HCT116 (cell line): Measurements from ENCODE around the gene EFHD1. TPM values are rescaled to one million over a fixed set of nuclear protein-coding genes. Genes with fewer than 3 reads are reported as not detected.

Source experiments
- ATAC-seq: fragments of 200-7000 bp; cut with Tn5 transposase; 2 replicates; pipeline ENCODE4 v1.9.1; 2020; ENCODE audit warnings: mild to moderate bottlenecking, moderate library complexity
- BruUV-seq: library from RNA; stranded (reverse); fragments of 400-500 nt; replicated peaks from 2 replicates; lab custom pipeline; 2021; lab: Mats Ljungman, UMichigan
- CTCF ChIA-PET: fragments of 300-600 bp; sonication (Branson Sonifier 250); formaldehyde crosslinking; loops from one replicate; lab custom pipeline; 2021; ENCODE audit warnings: antibody characterized with exemption; lab: Charles Lee
- POLR2A ChIA-PET: fragments of 300-600, 350-600 bp; sonication (Branson Sonifier 250); formaldehyde crosslinking; loops from one replicate; lab custom pipeline; 2021; ENCODE audit warnings: antibody characterized with exemption; lab: Charles Lee
- RAD21 ChIA-PET, 2 experiments: fragments of 300-600 bp; sonication (Branson Sonifier 250); formaldehyde crosslinking; loops; one replicate each; lab custom pipeline; 2023; ENCODE audit warnings: low total read pairs in 2 of 2; ENCODE audit not compliant: uncharacterized antibody in 2 of 2, unreplicated experiment in 2 of 2, low non-redundant PET in 1 of 2; lab: Charles Lee
- DNase-seq: peaks from one replicate; pipeline ENCODE4 v3.0.0-alpha.2; 2010; ENCODE audit warnings: low read depth, low spot score
- H2AFZ ChIP-seq: fragments of 200-600 bp; shearing (Covaris generic), sonication (generic); 2 replicates; pipeline ENCODE4 v1.6.1; 2017; ENCODE audit warnings: low read depth, mixed run types, mixed read lengths, antibody characterized with exemption, low read length; ENCODE audit not compliant: poor library complexity, severe bottlenecking
- H3K27ac ChIP-seq: 2 replicates; pipeline ENCODE4 v1.5.1; 2012; ENCODE audit warnings: low read depth, low read length
- H3K27me3 ChIP-seq: fragments of 200-600 bp; sonication (generic); 2 replicates; pipeline ENCODE4 v1.6.1; 2016; ENCODE audit warnings: mixed run types, low read length, mixed read lengths; ENCODE audit not compliant: insufficient read depth
- H3K36me3 ChIP-seq, 2 experiments: fragments of 200-500 bp in 1 of 2; fragments of 200-600 bp in 1 of 2; sonication (Bioruptor generic) in 1 of 2; sonication (generic) in 1 of 2; 2 replicates each; pipeline versions ENCODE4 v1.5.1 to v1.6.1; 2014 to 2016; ENCODE audit warnings: low read length in 2 of 2, inconsistent platforms in 1 of 2, mixed read lengths in 1 of 2, mixed run types in 1 of 2; ENCODE audit not compliant: insufficient read depth in 2 of 2, control insufficient read depth in 1 of 2
- H3K4me1 ChIP-seq, 2 experiments: fragments of 200-600 bp in 1 of 2; sonication (generic) in 1 of 2; 2 replicates each; pipeline versions ENCODE4 v1.5.1 to v1.6.1; 2012 to 2017; ENCODE audit warnings: low read length in 2 of 2, inconsistent platforms in 1 of 2, mild to moderate bottlenecking in 1 of 2, mixed read lengths in 1 of 2, mixed run types in 1 of 2, moderate library complexity in 1 of 2; ENCODE audit not compliant: insufficient read depth in 2 of 2, control insufficient read depth in 1 of 2
- H3K4me2 ChIP-seq: fragments of 200-600 bp; sonication (generic); 2 replicates; pipeline ENCODE4 v1.6.1; 2017; ENCODE audit warnings: mixed run types, low read length, mixed read lengths
- H3K4me3 ChIP-seq, 2 experiments: fragments of 200-600 bp in 1 of 2; sonication (generic) in 1 of 2; replicated peaks in 1 of 2; 2 replicates each; pipeline ENCODE4 v1.5.1; 2011 to 2016; ENCODE audit warnings: low read length in 2 of 2, control low read depth in 1 of 2, low read depth in 1 of 2, mild to moderate bottlenecking in 1 of 2, mixed read lengths in 1 of 2, mixed run types in 1 of 2
- H3K79me2 ChIP-seq: fragments of 200-600 bp; sonication (generic); 2 replicates; pipeline ENCODE4 v1.6.1; 2017; ENCODE audit warnings: mild to moderate bottlenecking, mixed run types, low read length, moderate library complexity, mixed read lengths; ENCODE audit not compliant: insufficient read depth
- H3K9ac ChIP-seq: fragments of 200-600 bp; sonication (generic); 2 replicates; pipeline ENCODE4 v1.6.1; 2016; ENCODE audit warnings: low read length, mixed read lengths
- H3K9me2 ChIP-seq: fragments of 200-600 bp; sonication (generic), shearing (Covaris generic); 2 replicates; pipeline ENCODE4 v1.6.1; 2017; ENCODE audit warnings: mixed run types, mild to moderate bottlenecking, moderate library complexity; ENCODE audit not compliant: insufficient read depth
- H3K9me3 ChIP-seq, 2 experiments: fragments of 200-500 bp in 1 of 2; fragments of 200-600 bp in 1 of 2; sonication (Bioruptor generic) in 1 of 2; sonication (generic) in 1 of 2; 2 replicates each; pipeline ENCODE4 v1.6.1; 2014 to 2017; ENCODE audit warnings: low read length in 2 of 2, mixed read lengths in 2 of 2, inconsistent platforms in 1 of 2, low read depth in 1 of 2, mild to moderate bottlenecking in 1 of 2, mixed run types in 1 of 2, moderate library complexity in 1 of 2; ENCODE audit not compliant: control insufficient read depth in 1 of 2, insufficient read depth in 1 of 2
- H4K20me1 ChIP-seq: fragments of 200-600 bp; sonication (generic), shearing (Covaris generic); 2 replicates; pipeline ENCODE4 v1.6.1; 2017; ENCODE audit warnings: mixed run types, mild to moderate bottlenecking, moderate library complexity; ENCODE audit not compliant: insufficient read depth
- ATF3 ChIP-seq: IDR thresholded peaks from 2 replicates; pipeline ENCODE4 v1.6.1; 2012
- CBX3 ChIP-seq: IDR thresholded peaks from 2 replicates; pipeline ENCODE4 v1.6.1; 2012; ENCODE audit warnings: low read depth
- CTCF ChIP-seq, 3 experiments: fragments of 200-600 bp in 1 of 3; sonication (generic) in 1 of 3; IDR thresholded peaks in 2 of 3; conservative IDR thresholded peaks in 1 of 3; 2 replicates each; pipeline ENCODE4 v1.5.1; 2012 to 2017; ENCODE audit warnings: low read depth in 2 of 3, low read length in 2 of 3, antibody characterized with exemption in 1 of 3, borderline replicate concordance in 1 of 3, control low read depth in 1 of 3, mild to moderate bottlenecking in 1 of 3, mixed read lengths in 1 of 3, mixed run types in 1 of 3, moderate library complexity in 1 of 3; ENCODE audit not compliant: insufficient read depth in 1 of 3
- ELF1 ChIP-seq: IDR thresholded peaks from 2 replicates; pipeline ENCODE4 v1.6.1; 2012; ENCODE audit warnings: low read depth, borderline replicate concordance
- JUND ChIP-seq: IDR thresholded peaks from 2 replicates; pipeline ENCODE4 v1.6.1; 2012
- MAX ChIP-seq: IDR thresholded peaks from 2 replicates; pipeline ENCODE4 v1.6.1; 2012
- RAD21 ChIP-seq: IDR thresholded peaks from 2 replicates; pipeline ENCODE4 v1.6.1; 2012; ENCODE audit warnings: low read depth, mild to moderate bottlenecking
- SIN3A ChIP-seq: IDR thresholded peaks from 2 replicates; pipeline ENCODE4 v1.6.1; 2012; ENCODE audit warnings: low read depth
- YY1 ChIP-seq: IDR thresholded peaks from 2 replicates; pipeline ENCODE4 v1.6.1; 2011; ENCODE audit warnings: low read length, low read depth, moderate library complexity, mild to moderate bottlenecking; ENCODE audit not compliant: insufficient replicate concordance; ENCODE audit errors: extremely low read depth
- ZNF274 ChIP-seq: fragments of 200-500 bp; sonication (Bioruptor generic); IDR thresholded peaks from 2 replicates; pipeline ENCODE4 v1.6.1; 2014; ENCODE audit warnings: mild to moderate bottlenecking, low read depth, low read length, inconsistent platforms
- intact Hi-C: fragments of 100-400 bp; cut with micrococcal nuclease; formaldehyde crosslinking; loops from 2 replicates; pipeline ENCODE4 v1.10.0; 2022
- total RNA-seq: library from RNA; stranded (reverse); gene quantifications from one replicate; pipeline ENCODE4 v1.2.1, GENCODE V29; 2021; ENCODE audit not compliant: unreplicated experiment

The EFHD1 gene
- total RNA-seq, 1 experiment from 2014 or later, result 0.52 TPM

GRCh38 chr2:232655392-232655791 lies 22.0 kb downstream of the EFHD1 start (continued):
- no peak for TF ChIP-seq MAX
- no peak for TF ChIP-seq ATF3
- TF ChIP-seq SIN3A, result no peak

- no peaks in the 10 kb centered on the region for H4K20me1 ChIP-seq
- H3K9ac ChIP-seq, result no peak overlapping the region
- no peaks in the 10 kb centered on the region for H3K27me3 ChIP-seq
- DNase-seq, result peak; percentile 16
- no TSS peak for BruUV-seq
- ChIA-PET CTCF (no interaction called here), RAD21 (no interaction called here), POLR2A (no interaction called here)
- no peak overlapping the region for H3K4me2 ChIP-seq
- H2AFZ ChIP-seq, result no peak overlapping the region
- H3K4me1 ChIP-seq, result peaks cover 2 to 9% of the 10 kb centered on the region in 2 experiments; a peak in 1 of 4 replicates
- H3K79me2 ChIP-seq, result no peaks in the 10 kb centered on the region
- no peak overlapping the region for H3K27ac ChIP-seq
- H3K4me3 ChIP-seq, result no peak overlapping the region
- no peaks in the 10 kb centered on the region for H3K36me3 ChIP-seq
- intact Hi-C loops, result no loop called here
- peak; percentile 82 for ATAC-seq
- no peaks in the 10 kb centered on the region for H3K9me3 ChIP-seq
- H3K9me2 ChIP-seq, result no peaks in the 10 kb centered on the region
- no peak for TF ChIP-seq CBX3
- no peak for TF ChIP-seq YY1
- TF ChIP-seq RAD21, result peak; percentile 47
- no peak for TF ChIP-seq ZNF274
- TF ChIP-seq CTCF (IDR thresholded peaks at IDR 0.05 in 2 of 3, conservative IDR thresholded peaks at IDR 0.05 in 1 of 3; ENCODE audit: borderline replicate concordance in 1 of 3, insufficient read depth in 1 of 3, low read depth in 2 of 3, low read length in 2 of 3), result peak; percentile 13 to 27 (median 23); a peak in 3 of 6 replicates
- no peak for TF ChIP-seq ELF1
- no peak for TF ChIP-seq JUND
Measured at GRCh38 chr2:232658217-232658785, 24.9 kb downstream of the EFHD1 start.
